K562 (cell line): ENCODE results near the gene GPATCH4. TPM values are rescaled to one million over a fixed set of nuclear protein-coding genes. Genes with fewer than 3 reads are reported as not detected.

Experiments
- ARID3A ChIP-seq: IDR thresholded peaks from 2 replicates; pipeline ENCODE4 v1.6.1; 2012; ENCODE audit warnings: low read depth, low read length, improper control_type of control experiment, borderline replicate concordance
- CBFA2T3 ChIP-seq: fragments of 450-650 bp; IDR thresholded peaks from 2 replicates; pipeline ENCODE4 v1.6.1; 2017
- CTCF ChIP-seq, 3 experiments: IDR thresholded peaks in 2 of 3; conservative IDR thresholded peaks in 1 of 3; 2 replicates each; pipeline ENCODE4 v1.5.1; 2011 to 2012; ENCODE audit warnings: low read length in 3 of 3, mild to moderate bottlenecking in 3 of 3, control low read depth in 2 of 3, improper control_type of control experiment in 1 of 3, inconsistent platforms in 1 of 3, low read depth in 1 of 3, mixed read lengths in 1 of 3, moderate library complexity in 1 of 3; ENCODE audit not compliant: insufficient read depth in 2 of 3
- HINFP ChIP-seq: fragments of 450-650 bp; conservative IDR thresholded peaks from 2 replicates; pipeline ENCODE4 v1.6.1; 2016; ENCODE audit warnings: missing genetic modification characterization, low read depth, mild to moderate bottlenecking, control low read depth, missing compliant biosample characterization
- HNRNPL ChIP-seq: fragments of 200-400 bp; formaldehyde crosslinking; IDR thresholded peaks from 2 replicates; pipeline ENCODE4 v1.6.1; 2017; ENCODE audit warnings: low read depth, mild to moderate bottlenecking, low read length
- JUNB ChIP-seq: fragments of 450-650 bp; formaldehyde crosslinking; conservative IDR thresholded peaks from 2 replicates; pipeline ENCODE4 v1.4.0; 2020; ENCODE audit warnings: mild to moderate bottlenecking
- KAT7 ChIP-seq: sonication (generic); formaldehyde crosslinking; IDR thresholded peaks from 2 replicates; pipeline ENCODE4 v1.8.0; 2022; ENCODE audit warnings: missing genetic modification reagents, mild to moderate bottlenecking, borderline replicate concordance
- KHSRP ChIP-seq: fragments of 450-650 bp; IDR thresholded peaks from 2 replicates; pipeline ENCODE4 v1.6.1; 2017
- NR2C2 ChIP-seq, 2 experiments: fragments of 200-800 bp in 1 of 2; sonication (Bioruptor generic) in 1 of 2; sonication (generic) in 1 of 2; formaldehyde crosslinking in 1 of 2; IDR thresholded peaks; 2 replicates each; pipeline versions ENCODE4 v1.6.1 to v1.8.0; 2016 to 2022; ENCODE audit warnings: mild to moderate bottlenecking in 1 of 2, missing compliant biosample characterization in 1 of 2, missing genetic modification characterization in 1 of 2, missing genetic modification reagents in 1 of 2
- REST ChIP-seq, 2 experiments: fragments of 450-650 bp; formaldehyde crosslinking in 1 of 2; IDR thresholded peaks; 2 replicates each; pipeline versions ENCODE4 v1.4.0 to v1.6.1; 2014 to 2020; ENCODE audit warnings: mild to moderate bottlenecking in 2 of 2, borderline replicate concordance in 1 of 2, low read depth in 1 of 2
- SMC3 ChIP-seq: conservative IDR thresholded peaks from 2 replicates; pipeline ENCODE4 v1.6.1; 2011; ENCODE audit warnings: low read depth, low read length, improper control_type of control experiment; ENCODE audit not compliant: insufficient read depth
- ZFPM2 ChIP-seq: fragments of 250-450 bp; sonication (Bioruptor Pico); IDR thresholded peaks from 2 replicates; pipeline ENCODE4 v1.5.1; 2022; ENCODE audit warnings: mild to moderate bottlenecking
- ZNF146 ChIP-seq: IDR thresholded peaks from one replicate; pipeline ENCODE4 v1.6.1; 2018; ENCODE audit warnings: missing compliant biosample characterization; ENCODE audit not compliant: unreplicated experiment
- ZNF41 ChIP-seq: fragments of 250-450 bp; sonication (Bioruptor Pico); conservative IDR thresholded peaks from 2 replicates; pipeline ENCODE4 v1.4.0; 2020; ENCODE audit warnings: mild to moderate bottlenecking
- polyA plus RNA-seq, 8 experiments: library from polyadenylated mRNA; depleted of rRNA in 4 of 8; stranded (reverse) in 5 of 8; unstranded in 3 of 8; fragments of >200 nt; fragmentation: Nextera tagmentation in 2 of 8; fragmentation: Illumina TruSeq in 1 of 8; extraction: Ambion mirVana in 2 of 8; extraction: Trizol in 1 of 8; gene quantifications; 2 replicates each; pipeline versions ENCODE4 v1.2.1 to v1.2.3, GENCODE V29; 2011 to 2014; ENCODE audit warnings: inconsistent platforms in 1 of 8, missing spikeins in 1 of 8
- total RNA-seq, 7 experiments: library from RNA; depleted of rRNA in 6 of 7; stranded (reverse); fragments of >200 nt in 6 of 7; fragmentation: Illumina TruSeq in 2 of 7; extraction: Trizol in 2 of 7; gene quantifications; 2 replicates each; pipeline versions ENCODE4 v1.2.1 to v1.2.3, GENCODE V29; 2011 to 2021; ENCODE audit warnings: low replicate concordance in 1 of 7

GPATCH4 gene
- total and polyA plus RNA-seq, 9 of the 15 experiments (the other 6 are each of a cell fraction or from before 2014, with no cell fraction given) = 43.7 to 105 (median 76.5) TPM

- TF ChIP-seq HINFP (tag) = no peak
- peak; percentile 63; the same call in 1 of the 2 replicates for TF ChIP-seq ARID3A
- TF ChIP-seq ZNF41 (CRISPR knock-in tag) = no peak
- TF ChIP-seq KAT7 (CRISPR knock-in tag) = no peak
- peak; percentile 81 to 85 (median 83) for TF ChIP-seq CTCF (IDR thresholded peaks at IDR 0.05 in 2 of 3, conservative IDR thresholded peaks at IDR 0.05 in 1 of 3; ENCODE audit: insufficient read depth in 2 of 3, low read depth in 1 of 3, low read length in 3 of 3)
- no peak for TF ChIP-seq ZFPM2 (CRISPR knock-in tag)
- TF ChIP-seq JUNB (CRISPR knock-in tag) = no peak
- TF ChIP-seq ZNF146 (CRISPR knock-in tag) = no peak
- no peak for TF ChIP-seq CBFA2T3
- no peak for TF ChIP-seq HNRNPL
- peak; percentile 61 for TF ChIP-seq SMC3
- TF ChIP-seq KHSRP = no peak
- TF ChIP-seq REST (IDR thresholded peaks at IDR 0.05; ENCODE audit: borderline replicate concordance) = peak; percentile 61; the same call in 1 of the 2 replicates
- no peak for TF ChIP-seq REST (CRISPR knock-in tag; IDR thresholded peaks at IDR 0.05; ENCODE audit: low read depth)
- no peak for TF ChIP-seq NR2C2 (CRISPR knock-in tag; IDR thresholded peaks at IDR 0.05)
- TF ChIP-seq NR2C2 (tag; IDR thresholded peaks at IDR 0.05) = no peak
These were observed 7.7 kb upstream of the GPATCH4 start (continued) for GRCh38 chr1:156608981-156609380.
